ENCODE results near the gene CCNB2. TPM values are rescaled to one million over a fixed set of nuclear protein-coding genes. Genes with fewer than 3 reads are reported as not detected.
"Not testable (repeated sequence)": the region's sequence is repeated elsewhere in the genome, so short reads cannot be mapped to it uniquely, and the experiment has no call there.

CCNB2 gene
- total and polyA plus RNA-seq, 7 donors = 0.12 to 0.25 (median 0.17) TPM; not detected in 2

- DNase-seq (no peak), ATAC-seq (peak in 1 of 4 donors; percentile 37)
- H3K4me3 ChIP-seq = no peak overlapping the region
- no peaks in the 10 kb centered on the region for H3K27me3 ChIP-seq (ENCODE audit: insufficient read depth in 3 of 3, low read length in 2 of 3)
- TF ChIP-seq, protein P1, sequence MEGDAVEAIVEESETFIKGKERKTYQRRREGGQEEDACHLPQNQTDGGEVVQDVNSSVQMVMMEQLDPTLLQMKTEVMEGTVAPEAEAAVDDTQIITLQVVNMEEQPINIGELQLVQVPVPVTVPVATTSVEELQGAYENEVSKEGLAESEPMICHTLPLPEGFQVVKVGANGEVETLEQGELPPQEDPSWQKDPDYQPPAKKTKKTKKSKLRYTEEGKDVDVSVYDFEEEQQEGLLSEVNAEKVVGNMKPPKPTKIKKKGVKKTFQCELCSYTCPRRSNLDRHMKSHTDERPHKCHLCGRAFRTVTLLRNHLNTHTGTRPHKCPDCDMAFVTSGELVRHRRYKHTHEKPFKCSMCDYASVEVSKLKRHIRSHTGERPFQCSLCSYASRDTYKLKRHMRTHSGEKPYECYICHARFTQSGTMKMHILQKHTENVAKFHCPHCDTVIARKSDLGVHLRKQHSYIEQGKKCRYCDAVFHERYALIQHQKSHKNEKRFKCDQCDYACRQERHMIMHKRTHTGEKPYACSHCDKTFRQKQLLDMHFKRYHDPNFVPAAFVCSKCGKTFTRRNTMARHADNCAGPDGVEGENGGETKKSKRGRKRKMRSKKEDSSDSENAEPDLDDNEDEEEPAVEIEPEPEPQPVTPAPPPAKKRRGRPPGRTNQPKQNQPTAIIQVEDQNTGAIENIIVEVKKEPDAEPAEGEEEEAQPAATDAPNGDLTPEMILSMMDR (IDR thresholded peaks at IDR 0.05) = no peak
- 100% methylated on average over 1 of the region's 1 CpG for WGBS, 3 donors
- peaks cover 4% of the 10 kb centered on the region for H3K4me1 ChIP-seq
- no peaks in the 10 kb centered on the region for H3K36me3 ChIP-seq (ENCODE audit: insufficient read depth in 1 of 2, low read depth in 1 of 2)
- intact Hi-C loops (cut with DNase I) = no loop called here
- no peaks in the 10 kb centered on the region for H3K9me3 ChIP-seq
- no peak overlapping the region for H3K27ac ChIP-seq
Measured at GRCh38 chr15:59116141-59116540, 11.2 kb downstream of the CCNB2 start.

- Histone ChIP-seq H3K9me3 (no peaks in the 10 kb centered on the region), H3K27me3 (ENCODE audit: insufficient read depth in 3 of 3, low read length in 2 of 3) (no peaks in the 10 kb centered on the region), H3K27ac (no peak overlapping the region), H3K4me1 (peaks cover 4% of the 10 kb centered on the region), H3K36me3 (ENCODE audit: insufficient read depth in 1 of 2, low read depth in 1 of 2) (no peaks in the 10 kb centered on the region), H3K4me3 (no peak overlapping the region)
- DNase-seq (no peak), ATAC-seq (peak in 3 of 4 donors; percentile 47 to 72 (median 59))
- TF ChIP-seq, protein P1 (IDR thresholded peaks at IDR 0.05) = no peak
- 75 to 94% (median 77%) methylated on average over 6 of the region's 6 CpGs for WGBS, 3 donors
- intact Hi-C loops (cut with DNase I) = no loop called here
Measured at GRCh38 chr15:59116771-59117170, 11.8 kb downstream of the CCNB2 start.

GRCh38 chr15:59119625-59120024 lies 14.7 kb downstream of the CCNB2 start:
- WGBS, 3 donors = 91 to 96% (median 91%) methylated on average over 5 of the region's 5 CpGs
- TF ChIP-seq, protein P1 (IDR thresholded peaks at IDR 0.05) = no peak
- no peak for ATAC-seq
- Histone ChIP-seq H3K27ac (no peak overlapping the region), H3K4me1 (peaks cover 4% of the 10 kb centered on the region), H3K27me3 (ENCODE audit: insufficient read depth in 3 of 3, low read length in 2 of 3) (no peaks in the 10 kb centered on the region), H3K9me3 (no peaks in the 10 kb centered on the region), H3K4me3 (no peak overlapping the region), H3K36me3 (ENCODE audit: insufficient read depth in 1 of 2, low read depth in 1 of 2) (no peaks in the 10 kb centered on the region)
- DNase-seq = no peak
- intact Hi-C loops (cut with DNase I) = no loop called here

DNA sequence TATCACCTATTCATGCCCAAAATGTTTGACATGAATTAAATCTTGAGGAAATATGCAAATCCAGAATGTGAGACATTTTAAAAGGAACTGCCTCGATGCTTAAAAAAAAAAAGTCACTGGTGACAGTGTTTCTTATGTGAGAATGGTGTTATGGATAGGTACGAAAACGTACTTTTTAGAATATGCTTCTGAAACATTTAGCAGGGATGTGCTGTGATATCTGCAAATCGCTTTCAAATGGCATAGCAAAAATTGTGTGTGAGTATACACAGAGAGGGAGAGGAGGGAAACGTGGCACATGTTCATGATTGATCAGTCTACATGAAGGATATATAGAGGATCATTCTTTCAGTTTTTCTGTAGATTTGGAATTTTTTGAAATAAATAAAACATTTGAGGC lies 16.0 kb downstream of the CCNB2 start:
- Histone ChIP-seq H3K4me3 (no peak overlapping the region), H3K9me3 (no peaks in the 10 kb centered on the region), H3K27me3 (ENCODE audit: insufficient read depth in 3 of 3, low read length in 2 of 3) (no peaks in the 10 kb centered on the region), H3K27ac (no peak overlapping the region), H3K4me1 (peaks cover 4% of the 10 kb centered on the region), H3K36me3 (ENCODE audit: insufficient read depth in 1 of 2, low read depth in 1 of 2) (no peaks in the 10 kb centered on the region)
- ATAC-seq (no peak), DNase-seq (no peak)
- intact Hi-C loops (cut with DNase I) = no loop called here
- TF ChIP-seq, protein P1 (IDR thresholded peaks at IDR 0.05) = no peak
- whole genome bisulfite sequencing, 3 donors = 91 to 97% (median 94%) methylated on average over 5 of the region's 5 CpGs

DNA sequence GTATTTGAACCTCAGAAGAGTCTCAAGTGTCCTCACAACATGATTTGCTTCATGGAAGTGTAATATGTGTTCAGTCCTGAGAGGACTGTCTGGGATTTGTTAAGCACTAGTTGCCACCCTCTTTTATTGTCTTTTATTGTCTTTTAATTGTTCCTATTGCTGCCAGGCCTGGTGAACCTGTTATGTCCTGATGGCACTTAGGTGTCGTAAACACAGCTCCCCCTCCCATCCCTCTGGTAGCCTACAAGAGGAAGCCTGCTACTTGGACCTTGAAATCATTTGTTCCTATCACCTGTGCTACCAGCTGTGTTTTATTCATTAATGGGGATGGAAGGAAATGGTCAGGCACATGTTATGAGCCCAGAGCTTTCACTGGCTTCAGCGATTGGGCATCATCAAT lies 19.3 kb downstream of the CCNB2 start:
- Histone ChIP-seq H3K4me1 (no peaks in the 10 kb centered on the region), H3K4me3 (no peak overlapping the region), H3K27me3 (ENCODE audit: insufficient read depth in 3 of 3, low read length in 2 of 3) (no peaks in the 10 kb centered on the region), H3K9me3 (no peaks in the 10 kb centered on the region), H3K36me3 (ENCODE audit: insufficient read depth in 1 of 2, low read depth in 1 of 2) (no peaks in the 10 kb centered on the region), H3K27ac (no peak overlapping the region)
- DNase-seq (no peak), ATAC-seq (no peak)
- TF ChIP-seq, protein P1 (IDR thresholded peaks at IDR 0.05) = no peak
- WGBS, 3 donors = 85 to 91% (median 87%) methylated on average over 2 of the region's 2 CpGs
- intact Hi-C loops (cut with DNase I) = no loop called here

- 97 to 99% (median 98%) methylated on average over 4 of the region's 4 CpGs for WGBS, 3 donors
- H3K36me3 ChIP-seq (ENCODE audit: insufficient read depth in 1 of 2, low read depth in 1 of 2); intact Hi-C loops (cut with DNase I); H3K4me1 ChIP-seq; ATAC-seq; DNase-seq; H3K27ac ChIP-seq; H3K4me3 ChIP-seq; H3K27me3 ChIP-seq (ENCODE audit: insufficient read depth in 3 of 3, low read length in 2 of 3); H3K9me3 ChIP-seq: not testable (repeated sequence)
Measured at GRCh38 chr15:59125683-59126082, 20.7 kb downstream of the CCNB2 start.

GRCh38 chr15:59127255-59127654 lies 22.3 kb downstream of the CCNB2 start:
- H3K27me3 ChIP-seq (ENCODE audit: insufficient read depth in 3 of 3, low read length in 2 of 3); H3K4me1 ChIP-seq; DNase-seq; H3K36me3 ChIP-seq (ENCODE audit: insufficient read depth in 1 of 2, low read depth in 1 of 2); H3K27ac ChIP-seq; intact Hi-C loops (cut with DNase I); H3K9me3 ChIP-seq; ATAC-seq; H3K4me3 ChIP-seq: not testable (repeated sequence)
- 86 to 92% (median 87%) methylated on average over 1 of the region's 1 CpG for WGBS, 3 donors
